Ovary (tissue), 9 donors: ENCODE measurements around the gene ZNF716. TPM values are rescaled to one million over a fixed set of nuclear protein-coding genes. Genes with fewer than 3 reads are reported as not detected.

Source experiments
- DNase-seq, 5 donors: peaks; one replicate each; pipeline ENCODE4 v3.0.0-alpha.2; 2019 to 2020
- H3K27ac ChIP-seq, 2 donors: fragments of 200-600 bp; one replicate each; pipeline versions ENCODE4 v1.5.1 to v1.8.0; 2019 to 2022
- H3K27me3 ChIP-seq: fragments of 200-600 bp; one replicate; pipeline ENCODE4 v1.8.0; 2022
- H3K36me3 ChIP-seq: fragments of 200-600 bp; sonication (generic); one replicate; pipeline ENCODE4 v1.5.1; 2019
- H3K4me1 ChIP-seq: one replicate; pipeline ENCODE4 v1.8.1; 2013; ENCODE audit warnings: mild to moderate bottlenecking, moderate library complexity; ENCODE audit not compliant: insufficient read depth
- H3K4me3 ChIP-seq: fragments of 200-600 bp; sonication (generic); one replicate; pipeline ENCODE4 v1.5.1; 2017
- H3K9me3 ChIP-seq, 2 donors: fragments of 200-600 bp in 1 of 2; sonication (generic) in 1 of 2; one replicate each; pipeline versions ENCODE4 v1.5.1 to v1.8.1; 2013 to 2019; ENCODE audit warnings: mild to moderate bottlenecking in 1 of 2, moderate library complexity in 1 of 2
- EP300 ChIP-seq: sonication (generic); formaldehyde crosslinking; IDR thresholded peaks from one replicate; pipeline ENCODE4 v1.6.1; 2017; ENCODE audit warnings: antibody characterized with exemption
- POLR2A ChIP-seq: fragments of 450-650 bp; IDR thresholded peaks from one replicate; pipeline ENCODE4 v1.6.1; 2017; ENCODE audit warnings: antibody characterized with exemption, mild to moderate bottlenecking, moderate library complexity
- whole genome bisulfite sequencing, 3 donors: extraction: QIAGEN DNeasy Blood & Tissue Kit in 1 of 3; methylation state at CpG; one replicate each; pipeline versions ENCODE4 v1.1.5 to v1.1.7; 2013 to 2017; 5-methylcytosine and 5-hydroxymethylcytosine counted together
- intact Hi-C, 4 donors: fragments of 100-400 bp; cut with DNase I; formaldehyde crosslinking; loops; one replicate each; pipeline versions ENCODE4 v1.11.0 to v1.15.1; 2022 to 2023
- polyA plus RNA-seq, 2 donors: library from polyadenylated mRNA; stranded (reverse); fragments of 200-250 nt in 1 of 2; fragments of 350-450 nt in 1 of 2; fragmentation: Illumina TruSeq in 1 of 2; extraction: RNeasy Lipid Tissue Mini Kit (QIAGEN cat#74804) in 1 of 2; gene quantifications; one replicate each; pipeline ENCODE4 v1.2.3, GENCODE V29; 2013 to 2014
- total RNA-seq, 7 donors: library from RNA; depleted of rRNA in 2 of 7; stranded (reverse); fragments of >200 nt in 2 of 7; fragmentation: NEBNext Ultra II Directional in 3 of 7; extraction: Animal tissue kit (Norgen Biotek cat#: 25700) in 3 of 7; gene quantifications; one replicate each; pipeline versions ENCODE4 v1.1.0 to v1.2.4, GENCODE V29; 2016 to 2023
- TF ChIP-seq, protein P1 (sequence below), 3 donors: fragments of 450-650 bp in 2 of 3; fragments of 200-600 bp in 1 of 3; IDR thresholded peaks; one replicate each; pipeline versions ENCODE4 v1.5.1 to v1.8.0; 2016 to 2022; ENCODE audit warnings: antibody characterized with exemption in 3 of 3, mild to moderate bottlenecking in 1 of 3
- donor health status: DM: no; HTN: no; CAD: no; lungs with moderate emphysema.
- donor health status: DM: no; HTN: no; CAD: no.
- donor health status: Bipolar disorder and iron deficiency.
- donor health status: DM: yes; HTN: yes; CAD: no.
- donor health status: DM: no; HTN: no; CAD: no.
- donor health status: DM: yes; HTN: yes; CAD: no.

The ZNF716 gene
- total and polyA plus RNA-seq, 9 donors: not detected

DNA sequence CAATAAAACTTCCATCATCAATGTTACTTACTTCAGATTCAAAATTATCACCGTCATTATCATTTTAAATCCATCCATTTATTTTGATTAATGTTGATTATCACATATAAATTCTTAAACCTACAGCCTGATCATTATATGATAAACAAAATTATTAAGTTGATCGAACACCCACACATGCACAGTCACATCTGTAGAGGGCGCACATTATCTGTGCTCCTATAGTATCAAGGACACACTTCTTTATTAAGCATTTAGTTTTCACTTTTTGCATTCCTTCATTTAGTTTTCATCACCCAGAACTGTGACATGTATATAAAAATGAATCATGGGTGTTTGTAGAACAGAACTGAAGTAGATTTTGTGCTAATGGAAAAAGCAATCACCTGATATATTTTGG, 26.2 kb upstream of the ZNF716 start:
- TF ChIP-seq EP300 (no peak), POLR2A (no peak)
- TF ChIP-seq, protein P1, sequence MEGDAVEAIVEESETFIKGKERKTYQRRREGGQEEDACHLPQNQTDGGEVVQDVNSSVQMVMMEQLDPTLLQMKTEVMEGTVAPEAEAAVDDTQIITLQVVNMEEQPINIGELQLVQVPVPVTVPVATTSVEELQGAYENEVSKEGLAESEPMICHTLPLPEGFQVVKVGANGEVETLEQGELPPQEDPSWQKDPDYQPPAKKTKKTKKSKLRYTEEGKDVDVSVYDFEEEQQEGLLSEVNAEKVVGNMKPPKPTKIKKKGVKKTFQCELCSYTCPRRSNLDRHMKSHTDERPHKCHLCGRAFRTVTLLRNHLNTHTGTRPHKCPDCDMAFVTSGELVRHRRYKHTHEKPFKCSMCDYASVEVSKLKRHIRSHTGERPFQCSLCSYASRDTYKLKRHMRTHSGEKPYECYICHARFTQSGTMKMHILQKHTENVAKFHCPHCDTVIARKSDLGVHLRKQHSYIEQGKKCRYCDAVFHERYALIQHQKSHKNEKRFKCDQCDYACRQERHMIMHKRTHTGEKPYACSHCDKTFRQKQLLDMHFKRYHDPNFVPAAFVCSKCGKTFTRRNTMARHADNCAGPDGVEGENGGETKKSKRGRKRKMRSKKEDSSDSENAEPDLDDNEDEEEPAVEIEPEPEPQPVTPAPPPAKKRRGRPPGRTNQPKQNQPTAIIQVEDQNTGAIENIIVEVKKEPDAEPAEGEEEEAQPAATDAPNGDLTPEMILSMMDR (IDR thresholded peaks at IDR 0.05): no peak
- no peaks in the 10 kb centered on the region for H3K36me3 ChIP-seq
- no peaks in the 10 kb centered on the region for H3K27me3 ChIP-seq
- 50 to 57% (median 51%) methylated on average over 3 of the region's 3 CpGs for WGBS, 3 donors
- no peak overlapping the region for H3K27ac ChIP-seq
- H3K4me1 ChIP-seq: no peaks in the 10 kb centered on the region
- no peak for DNase-seq
- intact Hi-C loops: no loop called here
- H3K9me3 ChIP-seq: no peaks in the 10 kb centered on the region
- H3K4me3 ChIP-seq: no peak overlapping the region

DNA sequence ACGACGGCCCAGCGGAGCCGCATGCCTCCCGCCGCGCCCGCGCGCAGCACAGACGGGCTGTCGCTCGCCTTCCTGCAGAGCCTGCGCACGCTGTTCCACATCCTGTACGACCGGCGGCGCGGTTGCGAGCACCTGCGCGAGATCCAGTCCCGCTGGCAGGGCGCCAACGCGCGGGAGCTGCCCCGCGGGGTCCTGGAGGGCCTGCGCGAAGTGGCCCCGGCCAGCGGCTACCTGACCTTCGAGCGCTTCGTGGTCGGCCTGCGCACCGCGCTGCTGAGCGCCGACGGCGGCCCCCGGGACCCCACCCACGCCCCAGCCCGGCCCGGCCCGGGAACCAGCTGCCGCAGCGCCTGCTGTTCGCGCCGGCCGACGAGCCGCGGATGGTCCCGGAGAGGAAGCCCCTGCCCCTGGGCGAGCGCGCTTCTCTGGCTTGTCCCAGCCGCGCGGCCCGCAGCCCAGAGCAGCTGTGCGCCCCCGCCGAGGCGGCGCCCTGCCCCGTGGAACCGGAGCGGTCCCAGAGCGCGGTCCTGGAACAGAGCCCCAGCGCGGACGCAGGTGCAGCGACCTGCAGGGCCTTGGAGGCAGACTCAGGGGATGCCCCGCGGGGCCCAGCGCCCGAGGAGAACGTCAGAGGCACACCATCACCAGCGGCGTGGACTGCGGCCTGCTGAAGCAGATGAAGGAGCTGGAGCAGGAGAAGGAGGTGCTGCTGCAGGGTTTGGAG, 25.3 kb upstream of the ZNF716 start:
- Histone ChIP-seq H3K27ac (no peak overlapping the region), H3K4me3 (no peak overlapping the region), H3K36me3 (no peaks in the 10 kb centered on the region), H3K4me1 (no peaks in the 10 kb centered on the region), H3K27me3 (no peaks in the 10 kb centered on the region), H3K9me3 (no peaks in the 10 kb centered on the region)
- TF ChIP-seq, protein P1 (IDR thresholded peaks at IDR 0.05): no peak
- no peak for TF ChIP-seq EP300
- TF ChIP-seq POLR2A: no peak
- no peak for DNase-seq
- intact Hi-C loops: no loop called here
- 39 to 59% (median 43%) methylated on average over 46 to 89 of the region's 89 CpGs for WGBS, 3 donors

DNA sequence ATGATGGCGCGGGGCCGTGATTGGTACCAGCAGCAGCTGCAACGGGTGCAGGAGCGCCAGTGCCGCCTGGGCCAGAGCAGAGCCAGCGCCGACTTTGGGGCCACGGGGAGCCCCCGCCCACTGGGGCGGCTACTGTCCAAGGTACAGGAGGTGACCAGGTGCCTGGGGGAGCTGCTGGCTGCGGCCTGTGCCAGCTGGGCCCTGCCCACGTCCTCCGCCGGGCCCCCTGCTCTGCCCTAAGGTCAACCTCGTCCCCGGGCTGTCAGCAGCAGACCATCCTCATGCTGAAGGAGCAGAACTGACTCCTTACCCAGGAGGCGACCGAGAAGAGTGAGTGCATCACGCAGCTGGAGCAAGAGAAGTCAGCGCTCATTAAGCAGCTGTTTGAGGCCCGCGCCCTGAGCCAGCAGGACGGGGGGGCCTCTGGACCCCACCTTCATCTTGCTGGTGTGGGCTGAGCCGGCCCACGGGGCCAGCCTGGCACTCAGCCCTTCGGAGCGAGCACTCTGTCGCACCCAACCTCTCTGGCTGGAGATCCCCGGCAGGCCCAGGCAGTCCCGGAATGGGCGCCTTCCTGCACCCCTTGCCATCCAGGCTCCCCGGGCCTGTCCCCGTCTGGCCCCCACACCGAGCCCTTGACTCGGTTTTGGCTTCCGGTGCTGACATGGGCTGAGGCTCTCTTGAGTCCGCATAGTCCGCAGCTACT, 24.6 kb upstream of the ZNF716 start:
- no peak overlapping the region for H3K27ac ChIP-seq
- TF ChIP-seq, protein P1 (IDR thresholded peaks at IDR 0.05): no peak
- TF ChIP-seq EP300 (no peak), POLR2A (no peak)
- H3K9me3 ChIP-seq: no peaks in the 10 kb centered on the region
- H3K4me3 ChIP-seq: no peak overlapping the region
- H3K36me3 ChIP-seq: no peaks in the 10 kb centered on the region
- H3K27me3 ChIP-seq: no peaks in the 10 kb centered on the region
- WGBS, 3 donors: 60 to 83% (median 71%) methylated on average over 36 to 39 of the region's 39 CpGs
- intact Hi-C loops: no loop called here
- no peak for DNase-seq
- H3K4me1 ChIP-seq: no peaks in the 10 kb centered on the region

- intact Hi-C loops: no loop called here
- 61 to 74% (median 71%) methylated on average over 26 to 29 of the region's 29 CpGs for WGBS, 3 donors
- H3K27ac ChIP-seq: no peak overlapping the region
- no peaks in the 10 kb centered on the region for H3K36me3 ChIP-seq
- H3K27me3 ChIP-seq: no peaks in the 10 kb centered on the region
- TF ChIP-seq EP300 (no peak), POLR2A (no peak)
- TF ChIP-seq, protein P1 (IDR thresholded peaks at IDR 0.05): no peak
- H3K4me1 ChIP-seq: no peaks in the 10 kb centered on the region
- no peak overlapping the region for H3K4me3 ChIP-seq
- DNase-seq: no peak
- H3K9me3 ChIP-seq: no peaks in the 10 kb centered on the region
These were observed 23.9 kb upstream of the ZNF716 start for GRCh38 chr7:57425969-57426628.
